ENCODE measurements around the gene SLC2A9. TPM values are rescaled to one million over a fixed set of nuclear protein-coding genes. Genes with fewer than 3 reads are reported as not detected.

Gene SLC2A9
- total and polyA plus RNA-seq, 2 donors (not counting 3 experiments of a cell fraction or from before 2014, with no cell fraction given) = 1.6 to 1.8 TPM

- Histone ChIP-seq H4K20me1 (replicated peaks; ENCODE audit: control insufficient read depth, extremely low read depth, insufficient read depth, low read length) (no peaks in the 10 kb centered on the region), H3K27me3 (ENCODE audit: control insufficient read depth in 2 of 2, insufficient read depth in 2 of 2, low read length in 2 of 2) (no peaks in the 10 kb centered on the region), H3K4me1 (ENCODE audit: control insufficient read depth, extremely low read depth, insufficient read depth, low read length) (no peaks in the 10 kb centered on the region), H3K4me3 (replicated peaks in 1 of 3; ENCODE audit: insufficient read depth in 1 of 3, low read depth in 1 of 3, low read length in 3 of 3) (no peak overlapping the region), H3K9ac (replicated peaks; ENCODE audit: extremely low read depth, insufficient read depth, low read length) (no peak overlapping the region), H3K9me3 (replicated peaks; ENCODE audit: control insufficient read depth, insufficient read depth, low read length) (no peaks in the 10 kb centered on the region), H3K79me2 (ENCODE audit: control insufficient read depth, insufficient read depth, low read length) (no peaks in the 10 kb centered on the region), H3K4me2 (ENCODE audit: insufficient read depth, low read length) (no peak overlapping the region), H3K27ac (ENCODE audit: insufficient read depth, low read depth, low read length) (no peak overlapping the region), H2AFZ (ENCODE audit: low read depth, low read length) (no peak overlapping the region), H3K36me3 (ENCODE audit: control insufficient read depth in 2 of 2, extremely low read depth in 1 of 2, insufficient read depth in 2 of 2, low read length in 2 of 2) (no peaks in the 10 kb centered on the region), H3K9me1 (replicated peaks; ENCODE audit: control insufficient read depth, extremely low read depth, insufficient read depth, low read length) (no peaks in the 10 kb centered on the region)
- TF ChIP-seq MAX (IDR thresholded peaks at IDR 0.05; ENCODE audit: insufficient read depth, insufficient read length) (no peak), MYC (IDR thresholded peaks at IDR 0.05; ENCODE audit: low read depth, low read length) (no peak), EZH2 (IDR thresholded peaks at IDR 0.05; ENCODE audit: borderline replicate concordance, low read depth, low read length, severe bottlenecking) (no peak), GATA2 (IDR thresholded peaks at IDR 0.05; ENCODE audit: insufficient read depth, insufficient read length, low read depth, low read length) (no peak), JUN (IDR thresholded peaks at IDR 0.05; ENCODE audit: borderline replicate concordance, insufficient read depth, insufficient read length, low read depth) (no peak), POLR2AphosphoS5 (IDR thresholded peaks at IDR 0.05; ENCODE audit: insufficient read depth, low read depth, low read length) (no peak), FOS (IDR thresholded peaks at IDR 0.05; ENCODE audit: borderline replicate concordance, insufficient read depth, low read length) (no peak), POLR2A (IDR thresholded peaks at IDR 0.05; ENCODE audit: low read depth, low read length) (no peak)
- TF ChIP-seq, protein P1, sequence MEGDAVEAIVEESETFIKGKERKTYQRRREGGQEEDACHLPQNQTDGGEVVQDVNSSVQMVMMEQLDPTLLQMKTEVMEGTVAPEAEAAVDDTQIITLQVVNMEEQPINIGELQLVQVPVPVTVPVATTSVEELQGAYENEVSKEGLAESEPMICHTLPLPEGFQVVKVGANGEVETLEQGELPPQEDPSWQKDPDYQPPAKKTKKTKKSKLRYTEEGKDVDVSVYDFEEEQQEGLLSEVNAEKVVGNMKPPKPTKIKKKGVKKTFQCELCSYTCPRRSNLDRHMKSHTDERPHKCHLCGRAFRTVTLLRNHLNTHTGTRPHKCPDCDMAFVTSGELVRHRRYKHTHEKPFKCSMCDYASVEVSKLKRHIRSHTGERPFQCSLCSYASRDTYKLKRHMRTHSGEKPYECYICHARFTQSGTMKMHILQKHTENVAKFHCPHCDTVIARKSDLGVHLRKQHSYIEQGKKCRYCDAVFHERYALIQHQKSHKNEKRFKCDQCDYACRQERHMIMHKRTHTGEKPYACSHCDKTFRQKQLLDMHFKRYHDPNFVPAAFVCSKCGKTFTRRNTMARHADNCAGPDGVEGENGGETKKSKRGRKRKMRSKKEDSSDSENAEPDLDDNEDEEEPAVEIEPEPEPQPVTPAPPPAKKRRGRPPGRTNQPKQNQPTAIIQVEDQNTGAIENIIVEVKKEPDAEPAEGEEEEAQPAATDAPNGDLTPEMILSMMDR (IDR thresholded peaks at IDR 0.05; ENCODE audit: extremely low read depth in 1 of 2, insufficient read depth in 1 of 2, low read depth in 1 of 2, low read length in 2 of 2) = no peak
- ChIA-PET POLR2A (no interaction called here), CTCF (no interaction called here)
- DNase-seq (ENCODE audit: low read depth, low spot score) (no peak), FAIRE-seq (no peak)
- intact Hi-C loops (cut with micrococcal nuclease) = no loop called here
- dilution Hi-C loops (cut with MboI; ENCODE audit: extremely low pct_ligation_motif_present, low sequenced_read_pairs) = no loop called here
- BruUV-seq (replicated peaks) = no TSS peak
These were observed 205.0 kb downstream of the SLC2A9 start for GRCh38 chr4:9816285-9816684.
